ENCODE data around the gene NRGN. TPM values are rescaled to one million over a fixed set of nuclear protein-coding genes. Genes with fewer than 3 reads are reported as not detected.

NRGN gene
- total and polyA plus RNA-seq, 2 experiments from 2014 or later = 1.2 TPM; not detected in 1

- H3K27me3 ChIP-seq = no peaks in the 10 kb centered on the region
- H3K9me2 ChIP-seq (replicated peaks; ENCODE audit: insufficient read depth) = no peaks in the 10 kb centered on the region
- H3K79me2 ChIP-seq = peaks cover 97% of the 10 kb centered on the region
- H4K20me1 ChIP-seq (ENCODE audit: insufficient read depth, poor library complexity, severe bottlenecking) = peaks cover 89% of the 10 kb centered on the region
- H3K4me2 ChIP-seq = no peak overlapping the region
- no peak for DNase-seq (ENCODE audit: low spot score)
- H3K36me3 ChIP-seq (replicated peaks; ENCODE audit: insufficient read depth, low read depth) = no peaks in the 10 kb centered on the region
- H3K4me3 ChIP-seq = no peak overlapping the region
- TF ChIP-seq EZH2 (IDR thresholded peaks at IDR 0.05; ENCODE audit: borderline replicate concordance) (no peak), CTCF (IDR thresholded peaks at IDR 0.05; ENCODE audit: poor library complexity) (no peak), EZH2phosphoT487 (IDR thresholded peaks at IDR 0.05; ENCODE audit: low read depth, severe bottlenecking, unreplicated experiment) (no peak)
- no peaks in the 10 kb centered on the region for H3K9me3 ChIP-seq (ENCODE audit: low read depth)
- H3K27ac ChIP-seq = no peak overlapping the region
- no peaks in the 10 kb centered on the region for H3K4me1 ChIP-seq (ENCODE audit: insufficient read depth)
- no peak overlapping the region for H2AFZ ChIP-seq
Observed at GRCh38 chr11:124788521-124788920, 48.8 kb downstream of the NRGN start.

GRCh38 chr11:124791626-124792341 lies 52.0 kb downstream of the NRGN start:
- H3K79me2 ChIP-seq = peaks cover 100% of the 10 kb centered on the region
- H4K20me1 ChIP-seq (ENCODE audit: insufficient read depth, poor library complexity, severe bottlenecking) = peaks cover 94% of the 10 kb centered on the region
- no peak overlapping the region for H3K27ac ChIP-seq
- no peak overlapping the region for H3K4me2 ChIP-seq
- H3K4me3 ChIP-seq = no peak overlapping the region
- DNase-seq (ENCODE audit: low spot score) = no peak
- no peaks in the 10 kb centered on the region for H3K36me3 ChIP-seq (replicated peaks; ENCODE audit: insufficient read depth, low read depth)
- over 99% methylated on average over 4 of the region's 4 CpGs for WGBS (ENCODE audit: low lambda C conversion rate, missing lambda C conversion rate)
- no peaks in the 10 kb centered on the region for H3K4me1 ChIP-seq (ENCODE audit: insufficient read depth)
- no peaks in the 10 kb centered on the region for H3K27me3 ChIP-seq
- no peaks in the 10 kb centered on the region for H3K9me3 ChIP-seq (ENCODE audit: low read depth)
- TF ChIP-seq CTCF (IDR thresholded peaks at IDR 0.05; ENCODE audit: poor library complexity) = no peak
- no peak for TF ChIP-seq EZH2 (IDR thresholded peaks at IDR 0.05; ENCODE audit: borderline replicate concordance)
- no peak for TF ChIP-seq EZH2phosphoT487 (IDR thresholded peaks at IDR 0.05; ENCODE audit: low read depth, severe bottlenecking, unreplicated experiment)
- H3K9me2 ChIP-seq (replicated peaks; ENCODE audit: insufficient read depth) = no peaks in the 10 kb centered on the region
- no peak overlapping the region for H2AFZ ChIP-seq

- no peaks in the 10 kb centered on the region for H3K27me3 ChIP-seq
- H3K9me2 ChIP-seq (replicated peaks; ENCODE audit: insufficient read depth) = no peaks in the 10 kb centered on the region
- H3K4me3 ChIP-seq = no peak overlapping the region
- peak; percentile 71 for DNase-seq (ENCODE audit: low spot score)
- H3K4me1 ChIP-seq (ENCODE audit: insufficient read depth) = peaks cover 13% of the 10 kb centered on the region
- peaks cover 94% of the 10 kb centered on the region for H4K20me1 ChIP-seq (ENCODE audit: insufficient read depth, poor library complexity, severe bottlenecking)
- 94% methylated on average over 2 of the region's 2 CpGs for WGBS (ENCODE audit: low lambda C conversion rate, missing lambda C conversion rate)
- no peak overlapping the region for H3K27ac ChIP-seq
- TF ChIP-seq EZH2 (IDR thresholded peaks at IDR 0.05; ENCODE audit: borderline replicate concordance) (no peak), EZH2phosphoT487 (IDR thresholded peaks at IDR 0.05; ENCODE audit: low read depth, severe bottlenecking, unreplicated experiment) (no peak), CTCF (IDR thresholded peaks at IDR 0.05; ENCODE audit: poor library complexity) (peak; percentile 61)
- no peak overlapping the region for H3K4me2 ChIP-seq
- H3K36me3 ChIP-seq (replicated peaks; ENCODE audit: insufficient read depth, low read depth) = no peaks in the 10 kb centered on the region
- no peak overlapping the region for H2AFZ ChIP-seq
- H3K9me3 ChIP-seq (ENCODE audit: low read depth) = no peaks in the 10 kb centered on the region
- peaks cover 100% of the 10 kb centered on the region for H3K79me2 ChIP-seq
Observed at GRCh38 chr11:124793466-124794278, 53.9 kb downstream of the NRGN start.
